ENCODE measurements around the gene DNASE1L3. TPM values are rescaled to one million over a fixed set of nuclear protein-coding genes. Genes with fewer than 3 reads are reported as not detected.

DNASE1L3 gene
- polyA plus RNA-seq, 2 of the 4 experiments (the other 2 are of a cell fraction), result 0.19 TPM; not detected in 1

GRCh38 chr3:58251631-58252035 is 40.9 kb upstream of the DNASE1L3 start:
- no peak for TF ChIP-seq CEBPB (IDR thresholded peaks at IDR 0.05)
- TF ChIP-seq, protein P1, sequence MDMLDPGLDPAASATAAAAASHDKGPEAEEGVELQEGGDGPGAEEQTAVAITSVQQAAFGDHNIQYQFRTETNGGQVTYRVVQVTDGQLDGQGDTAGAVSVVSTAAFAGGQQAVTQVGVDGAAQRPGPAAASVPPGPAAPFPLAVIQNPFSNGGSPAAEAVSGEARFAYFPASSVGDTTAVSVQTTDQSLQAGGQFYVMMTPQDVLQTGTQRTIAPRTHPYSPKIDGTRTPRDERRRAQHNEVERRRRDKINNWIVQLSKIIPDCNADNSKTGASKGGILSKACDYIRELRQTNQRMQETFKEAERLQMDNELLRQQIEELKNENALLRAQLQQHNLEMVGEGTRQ (IDR thresholded peaks at IDR 0.05), result no peak
- TF ChIP-seq, protein P2, sequence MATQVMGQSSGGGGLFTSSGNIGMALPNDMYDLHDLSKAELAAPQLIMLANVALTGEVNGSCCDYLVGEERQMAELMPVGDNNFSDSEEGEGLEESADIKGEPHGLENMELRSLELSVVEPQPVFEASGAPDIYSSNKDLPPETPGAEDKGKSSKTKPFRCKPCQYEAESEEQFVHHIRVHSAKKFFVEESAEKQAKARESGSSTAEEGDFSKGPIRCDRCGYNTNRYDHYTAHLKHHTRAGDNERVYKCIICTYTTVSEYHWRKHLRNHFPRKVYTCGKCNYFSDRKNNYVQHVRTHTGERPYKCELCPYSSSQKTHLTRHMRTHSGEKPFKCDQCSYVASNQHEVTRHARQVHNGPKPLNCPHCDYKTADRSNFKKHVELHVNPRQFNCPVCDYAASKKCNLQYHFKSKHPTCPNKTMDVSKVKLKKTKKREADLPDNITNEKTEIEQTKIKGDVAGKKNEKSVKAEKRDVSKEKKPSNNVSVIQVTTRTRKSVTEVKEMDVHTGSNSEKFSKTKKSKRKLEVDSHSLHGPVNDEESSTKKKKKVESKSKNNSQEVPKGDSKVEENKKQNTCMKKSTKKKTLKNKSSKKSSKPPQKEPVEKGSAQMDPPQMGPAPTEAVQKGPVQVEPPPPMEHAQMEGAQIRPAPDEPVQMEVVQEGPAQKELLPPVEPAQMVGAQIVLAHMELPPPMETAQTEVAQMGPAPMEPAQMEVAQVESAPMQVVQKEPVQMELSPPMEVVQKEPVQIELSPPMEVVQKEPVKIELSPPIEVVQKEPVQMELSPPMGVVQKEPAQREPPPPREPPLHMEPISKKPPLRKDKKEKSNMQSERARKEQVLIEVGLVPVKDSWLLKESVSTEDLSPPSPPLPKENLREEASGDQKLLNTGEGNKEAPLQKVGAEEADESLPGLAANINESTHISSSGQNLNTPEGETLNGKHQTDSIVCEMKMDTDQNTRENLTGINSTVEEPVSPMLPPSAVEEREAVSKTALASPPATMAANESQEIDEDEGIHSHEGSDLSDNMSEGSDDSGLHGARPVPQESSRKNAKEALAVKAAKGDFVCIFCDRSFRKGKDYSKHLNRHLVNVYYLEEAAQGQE (IDR thresholded peaks at IDR 0.05), result no peak
- TF ChIP-seq, protein P3, sequence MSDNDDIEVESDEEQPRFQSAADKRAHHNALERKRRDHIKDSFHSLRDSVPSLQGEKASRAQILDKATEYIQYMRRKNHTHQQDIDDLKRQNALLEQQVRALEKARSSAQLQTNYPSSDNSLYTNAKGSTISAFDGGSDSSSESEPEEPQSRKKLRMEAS (IDR thresholded peaks at IDR 0.05), result no peak
- no peak for TF ChIP-seq NR3C1 (IDR thresholded peaks at IDR 0.05)
- no peak for TF ChIP-seq MYC (IDR thresholded peaks at IDR 0.05; ENCODE audit: borderline replicate concordance, low read length)
- no peak for TF ChIP-seq JUN (IDR thresholded peaks at IDR 0.05)
- no peak for TF ChIP-seq HDAC2 (IDR thresholded peaks at IDR 0.05)
- no peak for TF ChIP-seq ESRRA (IDR thresholded peaks at IDR 0.05; ENCODE audit: borderline replicate concordance, low read length)
- TF ChIP-seq FOSL2 (IDR thresholded peaks at IDR 0.05), result no peak
- TF ChIP-seq FOSL2 (CRISPR knock-in tag; IDR thresholded peaks at IDR 0.05), result no peak
- no peak for TF ChIP-seq EHF (CRISPR knock-in tag; IDR thresholded peaks at IDR 0.05)
- TF ChIP-seq GATA3 (IDR thresholded peaks at IDR 0.05; ENCODE audit: borderline replicate concordance), result no peak
- no peak for TF ChIP-seq CHD4 (IDR thresholded peaks at IDR 0.05; ENCODE audit: borderline replicate concordance)
- TF ChIP-seq SMC3 (IDR thresholded peaks at IDR 0.05), result no peak
- TF ChIP-seq HOXA7 (CRISPR knock-in tag; IDR thresholded peaks at IDR 0.05), result no peak
- TF ChIP-seq ZC3H11A (IDR thresholded peaks at IDR 0.05), result no peak
- TF ChIP-seq ZNF302 (CRISPR knock-in tag; IDR thresholded peaks at IDR 0.05), result no peak
- TF ChIP-seq MAZ (IDR thresholded peaks at IDR 0.05; ENCODE audit: borderline replicate concordance, low read depth, low read length), result no peak
- no peak for TF ChIP-seq RFX5 (IDR thresholded peaks at IDR 0.05)
- ChIA-PET CTCF (interaction anchor here (2.2 kb wide), 1 partner anchor 49 kb away, joined by 7 read pairs; no protein-coding TSS in a partner anchor), POLR2A (no interaction called here)
- Histone ChIP-seq H3K27ac (no peak overlapping the region), H3K9me3 (no peaks in the 10 kb centered on the region), H3K4me1 (no peaks in the 10 kb centered on the region), H3K4me2 (no peak overlapping the region), H3K4me3 (no peak overlapping the region)
- DNase-seq (ENCODE audit: low read depth in 1 of 2, low spot score in 1 of 2) (no peak), FAIRE-seq (no peak), ATAC-seq (no peak)
- 83% methylated on average over 3 of the region's 3 CpGs for WGBS (ENCODE audit: missing lambda C conversion rate)

DNA sequence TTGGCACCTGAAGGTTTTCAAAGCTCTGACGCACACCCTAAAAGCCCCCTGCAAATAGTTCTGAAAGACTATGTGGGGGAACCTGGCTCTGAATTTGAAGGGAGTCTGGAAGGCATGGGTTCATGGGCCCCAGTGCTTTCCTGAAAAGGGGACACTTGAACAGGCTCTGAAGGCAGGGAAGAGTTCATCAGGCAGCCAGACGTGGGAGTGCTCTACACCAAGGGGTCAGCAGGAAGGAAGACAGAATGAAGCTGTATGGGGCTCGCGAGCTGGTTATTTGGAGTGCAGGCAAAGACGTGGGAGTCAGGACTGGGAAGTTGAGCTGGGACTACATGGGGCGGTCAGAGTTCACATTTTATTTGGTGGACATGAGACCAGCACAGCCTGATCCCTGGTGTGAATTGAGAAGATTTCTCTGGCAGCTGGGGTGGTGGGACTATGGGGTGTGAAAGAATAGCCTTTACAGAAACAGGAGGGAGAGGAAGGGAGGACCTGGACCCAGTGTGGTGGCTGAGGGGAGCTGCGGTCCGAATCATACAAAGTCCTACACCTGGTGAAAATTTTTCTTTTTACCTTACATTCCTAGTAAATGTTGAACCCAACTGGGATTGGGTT is 39.4 kb upstream of the DNASE1L3 start:
- ATAC-seq (no peak), FAIRE-seq (no peak)

More for the DNA sequence above, 39.4 kb upstream of the DNASE1L3 start:
- POLR2A ChIA-PET, result interaction anchor here (0.5 to 1.2 kb wide), 2 partner anchors 48 to 56 kb away, joined by 3 to 4 read pairs; partner anchors contain the start of gene RPP14
- H3K4me3 ChIP-seq, result no peak overlapping the region
- DNase-seq (ENCODE audit: low read depth in 1 of 2, low spot score in 1 of 2), result no peak
- H3K4me2 ChIP-seq, result no peak overlapping the region
- no peak overlapping the region for H3K27ac ChIP-seq
- TF ChIP-seq TFCP2L1 (CRISPR knock-in tag; IDR thresholded peaks at IDR 0.05) (no peak), ELK1 (IDR thresholded peaks at IDR 0.05; ENCODE audit: low read depth, low read length) (no peak), MAZ (IDR thresholded peaks at IDR 0.05; ENCODE audit: borderline replicate concordance, low read depth, low read length) (no peak), RNF2 (IDR thresholded peaks at IDR 0.05; ENCODE audit: borderline replicate concordance, low read depth) (no peak), EP300 (IDR thresholded peaks at IDR 0.05) (no peak), NR3C1 (IDR thresholded peaks at IDR 0.05) (no peak), JUN (IDR thresholded peaks at IDR 0.05) (no peak), HOXB5 (CRISPR knock-in tag; IDR thresholded peaks at IDR 0.05) (no peak), ESRRA (IDR thresholded peaks at IDR 0.05; ENCODE audit: borderline replicate concordance, low read length) (no peak), CBX2 (IDR thresholded peaks at IDR 0.05; ENCODE audit: borderline replicate concordance, low read depth) (no peak), RARB (CRISPR knock-in tag; IDR thresholded peaks at IDR 0.05) (no peak), RAD21 (conservative IDR thresholded peaks at IDR 0.05 in 1 of 2, IDR thresholded peaks at IDR 0.05 in 1 of 2) (no peak), CHD2 (IDR thresholded peaks at IDR 0.05; ENCODE audit: low read length, partially characterized antibody) (no peak), MAFK (IDR thresholded peaks at IDR 0.05; ENCODE audit: partially characterized antibody) (no peak), CHD4 (IDR thresholded peaks at IDR 0.05; ENCODE audit: borderline replicate concordance) (no peak)
- H3K4me1 ChIP-seq, result no peaks in the 10 kb centered on the region
- CTCF ChIA-PET, result interaction anchor here (0.5 to 2.2 kb wide), 9 partner anchors 11 to 235 kb away, joined by 3 to 7 read pairs (median 4); partner anchors contain the start of genes HTD2 and RPP14
- no peaks in the 10 kb centered on the region for H3K9me3 ChIP-seq
- WGBS (ENCODE audit: missing lambda C conversion rate), result 94% methylated on average over 8 of the region's 8 CpGs

Measured in A549 (cell line).